Right renal pelvis (tissue), 4 donors: ENCODE data around the gene CHRD. TPM values are rescaled to one million over a fixed set of nuclear protein-coding genes. Genes with fewer than 3 reads are reported as not detected.

ENCODE experiments used
- DNase-seq, 4 donors: peaks; one replicate each; pipeline ENCODE4 v3.0.0-alpha.2; 2013; ENCODE audit warnings: low read depth in 4 of 4, low spot score in 3 of 4, missing footprints in 1 of 4
- polyA plus RNA-seq, 4 donors: library from polyadenylated mRNA; unstranded; fragments of 120-200 nt; gene quantifications; one replicate each; pipeline ENCODE4 v1.2.1, GENCODE V29; 2013; ENCODE audit not compliant: insufficient read length in 4 of 4

CHRD gene
- polyA plus RNA-seq, 4 donors: 12.2 to 14.6 (median 13.0) TPM

- no peak for DNase-seq
Measured at GRCh38 chr3:184360070-184360928, 19.6 kb upstream of the CHRD start.

- no peak for DNase-seq
Measured at GRCh38 chr3:184360929-184361531, 18.8 kb upstream of the CHRD start.

GRCh38 chr3:184361532-184361931 lies 18.3 kb upstream of the CHRD start, which contains the start of the genes CLCN2 and POLR2H:
TSS of gene CLCN2 (minus strand) at chr3:184361605. CDS start at chr3:184361479, 126 bp downstream.
TSS of gene POLR2H (plus strand) at chr3:184361710. CDS start at chr3:184363493, 1,783 bp downstream.
- peak in 1 of 4 donors; percentile 68 for DNase-seq

- DNase-seq: no peak
Measured at GRCh38 chr3:184361932-184362667, 17.8 kb upstream of the CHRD start.

- DNase-seq: peak; percentile 94 to 96 (median 95)
Measured at GRCh38 chr3:184362668-184363546, 16.9 kb upstream of the CHRD start.

GRCh38 chr3:184366619-184367289 lies 13.1 kb upstream of the CHRD start:
- no peak for DNase-seq

GRCh38 chr3:184368116-184368515 lies 11.7 kb upstream of the CHRD start:
- DNase-seq: no peak

GRCh38 chr3:184368586-184369183 lies 11.2 kb upstream of the CHRD start:
- no peak for DNase-seq

GRCh38 chr3:184371570-184372018 lies 8.3 kb upstream of the CHRD start:
- peak in 1 of 4 donors; percentile 68 for DNase-seq

- no peak for DNase-seq
Measured at GRCh38 chr3:184372296-184372821, 7.5 kb upstream of the CHRD start.

GRCh38 chr3:184372911-184373310 lies 6.9 kb upstream of the CHRD start:
- DNase-seq: no peak

- no peak for DNase-seq
Measured at GRCh38 chr3:184373422-184373821, 6.4 kb upstream of the CHRD start.

GRCh38 chr3:184375747-184376461 lies 4.0 kb upstream of the CHRD start:
- no peak for DNase-seq

GRCh38 chr3:184377374-184377773 lies 2.5 kb upstream of the CHRD start:
- no peak for DNase-seq

GRCh38 chr3:184377882-184378445 lies 1.9 kb upstream of the CHRD start, which contains the start of gene THPO:
TSS of gene THPO (minus strand) at chr3:184378207. CDS start at chr3:184376259, 1,948 bp downstream.
- no peak for DNase-seq

GRCh38 chr3:184378651-184379357 lies 1.1 kb upstream of the CHRD start:
- no peak for DNase-seq

GRCh38 chr3:184380185-184380626 lies 352 bp downstream of the CHRD start:
- DNase-seq: no peak
